ENCODE measurements around the gene GPRIN2.

DNA sequence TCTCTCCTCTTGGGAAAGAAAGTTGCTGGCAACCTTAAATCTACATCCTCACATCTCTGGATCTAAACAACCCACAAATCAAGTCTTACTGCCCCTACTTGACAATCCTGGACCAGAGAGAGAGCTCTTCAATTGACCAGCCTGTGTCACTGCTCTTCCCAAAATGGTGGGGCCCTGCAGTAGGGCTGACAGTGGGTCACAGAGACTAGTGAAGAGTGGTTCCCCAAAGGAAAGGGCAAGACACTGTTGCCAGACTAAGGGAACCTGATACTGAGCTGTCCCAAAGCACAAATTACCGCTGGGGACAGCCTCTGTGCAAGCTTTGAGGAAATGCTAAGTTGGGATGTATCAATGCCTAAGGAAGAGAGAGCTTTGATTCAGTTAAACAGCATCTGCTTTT lies 4.5 kb upstream of the GPRIN2 start:
- no peak for TF ChIP-seq EP300 (conservative IDR thresholded peaks at IDR 0.05; ENCODE audit: poor library complexity, severe bottlenecking)
- TF ChIP-seq, protein P1, sequence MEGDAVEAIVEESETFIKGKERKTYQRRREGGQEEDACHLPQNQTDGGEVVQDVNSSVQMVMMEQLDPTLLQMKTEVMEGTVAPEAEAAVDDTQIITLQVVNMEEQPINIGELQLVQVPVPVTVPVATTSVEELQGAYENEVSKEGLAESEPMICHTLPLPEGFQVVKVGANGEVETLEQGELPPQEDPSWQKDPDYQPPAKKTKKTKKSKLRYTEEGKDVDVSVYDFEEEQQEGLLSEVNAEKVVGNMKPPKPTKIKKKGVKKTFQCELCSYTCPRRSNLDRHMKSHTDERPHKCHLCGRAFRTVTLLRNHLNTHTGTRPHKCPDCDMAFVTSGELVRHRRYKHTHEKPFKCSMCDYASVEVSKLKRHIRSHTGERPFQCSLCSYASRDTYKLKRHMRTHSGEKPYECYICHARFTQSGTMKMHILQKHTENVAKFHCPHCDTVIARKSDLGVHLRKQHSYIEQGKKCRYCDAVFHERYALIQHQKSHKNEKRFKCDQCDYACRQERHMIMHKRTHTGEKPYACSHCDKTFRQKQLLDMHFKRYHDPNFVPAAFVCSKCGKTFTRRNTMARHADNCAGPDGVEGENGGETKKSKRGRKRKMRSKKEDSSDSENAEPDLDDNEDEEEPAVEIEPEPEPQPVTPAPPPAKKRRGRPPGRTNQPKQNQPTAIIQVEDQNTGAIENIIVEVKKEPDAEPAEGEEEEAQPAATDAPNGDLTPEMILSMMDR (IDR thresholded peaks at IDR 0.05; ENCODE audit: poor library complexity, severe bottlenecking) = no peak
- no peak for TF ChIP-seq POLR2AphosphoS5 (IDR thresholded peaks at IDR 0.05)
- no peak for TF ChIP-seq EZH2 (IDR thresholded peaks at IDR 0.05; ENCODE audit: borderline replicate concordance, insufficient read depth, low read length, poor library complexity, severe bottlenecking)
- no peak for TF ChIP-seq RAD21 (conservative IDR thresholded peaks at IDR 0.05)

All from neural cell (in vitro differentiated cells).